A549 (cell line): ENCODE measurements around the gene NLGN4Y.

Source experiments
- BCL3 ChIP-seq: fragments of >200 bp; sonication (Bioruptor Twin); formaldehyde crosslinking; IDR thresholded peaks from 3 replicates; pipeline ENCODE4 v1.6.1; 2016
- ESRRA ChIP-seq: fragments of 150-350 bp; IDR thresholded peaks from 2 replicates; pipeline ENCODE4 v1.6.1; 2014; ENCODE audit warnings: mild to moderate bottlenecking, low read length, borderline replicate concordance
- HOXA7 ChIP-seq: fragments of 250-450 bp; sonication (Bioruptor Pico); IDR thresholded peaks from 2 replicates; pipeline ENCODE4 v1.5.0; 2020; ENCODE audit warnings: mild to moderate bottlenecking, moderate library complexity
- JUN ChIP-seq, 2 experiments: fragments of >200 bp; sonication (Bioruptor Twin); formaldehyde crosslinking; IDR thresholded peaks; 2 replicates in 1 of 2; 3 replicates in 1 of 2; pipeline ENCODE4 v1.6.1; 2016 to 2017
- POLR2A ChIP-seq: IDR thresholded peaks from 2 replicates; pipeline ENCODE4 v1.6.1; 2012; ENCODE audit warnings: mild to moderate bottlenecking, low read length
- REST ChIP-seq: fragments of 200-600 bp; sonication (generic); IDR thresholded peaks from 2 replicates; pipeline ENCODE4 v1.6.1; 2016; ENCODE audit warnings: antibody characterized with exemption, mild to moderate bottlenecking, moderate library complexity
- RNF2 ChIP-seq: fragments of 200-600 bp; sonication (generic); IDR thresholded peaks from 2 replicates; pipeline ENCODE4 v1.6.1; 2016; ENCODE audit warnings: low read depth, mild to moderate bottlenecking, antibody characterized with exemption, moderate library complexity, borderline replicate concordance
- TFCP2L1 ChIP-seq: fragments of 250-450 bp; sonication (Bioruptor Pico); IDR thresholded peaks from 2 replicates; pipeline ENCODE4 v1.5.0; 2021; ENCODE audit warnings: mild to moderate bottlenecking
- TF ChIP-seq, protein P1 (sequence below): fragments of 250-450 bp; sonication (Bioruptor Pico); IDR thresholded peaks from 2 replicates; pipeline ENCODE4 v1.5.0; 2021; ENCODE audit warnings: mild to moderate bottlenecking, moderate library complexity, borderline replicate concordance
- TF ChIP-seq, protein P2 (sequence below): fragments of >200 bp; sonication (Bioruptor Twin); formaldehyde crosslinking; IDR thresholded peaks from 3 replicates; pipeline ENCODE4 v1.5.1; 2016

- TF ChIP-seq, protein P1, sequence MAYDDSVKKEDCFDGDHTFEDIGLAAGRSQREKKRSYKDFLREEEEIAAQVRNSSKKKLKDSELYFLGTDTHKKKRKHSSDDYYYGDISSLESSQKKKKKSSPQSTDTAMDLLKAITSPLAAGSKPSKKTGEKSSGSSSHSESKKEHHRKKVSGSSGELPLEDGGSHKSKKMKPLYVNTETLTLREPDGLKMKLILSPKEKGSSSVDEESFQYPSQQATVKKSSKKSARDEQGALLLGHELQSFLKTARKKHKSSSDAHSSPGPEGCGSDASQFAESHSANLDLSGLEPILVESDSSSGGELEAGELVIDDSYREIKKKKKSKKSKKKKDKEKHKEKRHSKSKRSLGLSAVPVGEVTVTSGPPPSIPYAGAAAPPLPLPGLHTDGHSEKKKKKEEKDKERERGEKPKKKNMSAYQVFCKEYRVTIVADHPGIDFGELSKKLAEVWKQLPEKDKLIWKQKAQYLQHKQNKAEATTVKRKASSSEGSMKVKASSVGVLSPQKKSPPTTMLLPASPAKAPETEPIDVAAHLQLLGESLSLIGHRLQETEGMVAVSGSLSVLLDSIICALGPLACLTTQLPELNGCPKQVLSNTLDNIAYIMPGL: no peak
- TF ChIP-seq, protein P2, sequence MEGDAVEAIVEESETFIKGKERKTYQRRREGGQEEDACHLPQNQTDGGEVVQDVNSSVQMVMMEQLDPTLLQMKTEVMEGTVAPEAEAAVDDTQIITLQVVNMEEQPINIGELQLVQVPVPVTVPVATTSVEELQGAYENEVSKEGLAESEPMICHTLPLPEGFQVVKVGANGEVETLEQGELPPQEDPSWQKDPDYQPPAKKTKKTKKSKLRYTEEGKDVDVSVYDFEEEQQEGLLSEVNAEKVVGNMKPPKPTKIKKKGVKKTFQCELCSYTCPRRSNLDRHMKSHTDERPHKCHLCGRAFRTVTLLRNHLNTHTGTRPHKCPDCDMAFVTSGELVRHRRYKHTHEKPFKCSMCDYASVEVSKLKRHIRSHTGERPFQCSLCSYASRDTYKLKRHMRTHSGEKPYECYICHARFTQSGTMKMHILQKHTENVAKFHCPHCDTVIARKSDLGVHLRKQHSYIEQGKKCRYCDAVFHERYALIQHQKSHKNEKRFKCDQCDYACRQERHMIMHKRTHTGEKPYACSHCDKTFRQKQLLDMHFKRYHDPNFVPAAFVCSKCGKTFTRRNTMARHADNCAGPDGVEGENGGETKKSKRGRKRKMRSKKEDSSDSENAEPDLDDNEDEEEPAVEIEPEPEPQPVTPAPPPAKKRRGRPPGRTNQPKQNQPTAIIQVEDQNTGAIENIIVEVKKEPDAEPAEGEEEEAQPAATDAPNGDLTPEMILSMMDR: no peak
- TF ChIP-seq JUN (IDR thresholded peaks at IDR 0.05) (no peak), REST (no peak), ESRRA (no peak), HOXA7 (CRISPR knock-in tag) (no peak), BCL3 (no peak), TFCP2L1 (no peak), POLR2A (no peak), RNF2 (no peak)
Measured at GRCh38 chrY:14741596-14741995, 217.3 kb downstream of the NLGN4Y start.
